CD4-positive, alpha-beta T cell (primary cell): Measurements from ENCODE around the gene CFAP53. TPM values are rescaled to one million over a fixed set of nuclear protein-coding genes. Genes with fewer than 3 reads are reported as not detected.
A peak's percentile ranks its signal among the peaks of the same experiment; 100 is the strongest.

Experiments used
- ATAC-seq: fragments of 200-7000 bp; cut with Tn5 transposase; one replicate; pipeline ENCODE4 v1.10.0; 2022; ENCODE audit warnings: mild to moderate bottlenecking; ENCODE audit not compliant: poor library complexity
- CTCF ChIA-PET: fragments of 350-600 bp; sonication (Branson Sonifier 250); formaldehyde crosslinking; loops from one replicate; lab custom pipeline; 2021; ENCODE audit warnings: antibody characterized with exemption, inconsistent platforms; lab: Charles Lee
- POLR2A ChIA-PET: fragments of 350-600 bp; sonication (Branson Sonifier 250); formaldehyde crosslinking; loops from one replicate; lab custom pipeline; 2021; ENCODE audit warnings: antibody characterized with exemption, inconsistent platforms; lab: Charles Lee
- DNase-seq, 14 experiments: peaks; one replicate each; pipeline ENCODE4 v3.0.0-alpha.2; 2013 to 2020; ENCODE audit warnings: mixed read lengths in 2 of 14
- H3K27ac ChIP-seq, 2 donors: one replicate each; pipeline versions ENCODE4 v1.5.1 to v1.7.0; 2013; ENCODE audit warnings: low read length in 2 of 2, low read depth in 1 of 2, mild to moderate bottlenecking in 1 of 2
- H3K27me3 ChIP-seq, 2 experiments: 1 replicate in 1 of 2; 2 replicates in 1 of 2; pipeline versions ENCODE4 v1.6.1 to v1.7.0; 2013; ENCODE audit warnings: low read length in 2 of 2, control low read depth in 1 of 2, mild to moderate bottlenecking in 1 of 2, moderate library complexity in 1 of 2; ENCODE audit not compliant: insufficient read depth in 2 of 2, control insufficient read depth in 1 of 2
- H3K36me3 ChIP-seq: one replicate; pipeline ENCODE4 v1.6.1; 2013; ENCODE audit warnings: low read length, control low read depth; ENCODE audit not compliant: insufficient read depth
- H3K4me1 ChIP-seq: one replicate; pipeline ENCODE4 v1.6.1; 2013; ENCODE audit warnings: low read length, control low read depth; ENCODE audit not compliant: insufficient read depth
- H3K4me3 ChIP-seq: one replicate; pipeline ENCODE4 v1.5.1; 2013; ENCODE audit warnings: mild to moderate bottlenecking, low read length, moderate library complexity
- H3K9me3 ChIP-seq, 2 experiments: 1 replicate in 1 of 2; 2 replicates in 1 of 2; pipeline versions ENCODE4 v1.6.1 to v1.7.0; 2013; ENCODE audit warnings: low read length in 2 of 2, mild to moderate bottlenecking in 2 of 2, control low read depth in 1 of 2, moderate library complexity in 1 of 2; ENCODE audit not compliant: control insufficient read depth in 1 of 2, insufficient read depth in 1 of 2
- H3K27ac Mint-ChIP-seq: one replicate; pipeline ENCODE4 v1.8.0; 2020; ENCODE audit warnings: mixed read lengths
- H3K27me3 Mint-ChIP-seq: one replicate; pipeline ENCODE4 v1.8.0; 2021; ENCODE audit warnings: mixed read lengths
- H3K36me3 Mint-ChIP-seq: one replicate; pipeline ENCODE4 v1.8.0; 2021; ENCODE audit warnings: low read depth, mixed read lengths
- H3K4me1 Mint-ChIP-seq: one replicate; pipeline ENCODE4 v1.8.0; 2021; ENCODE audit warnings: low read depth, mixed read lengths
- H3K4me3 Mint-ChIP-seq: one replicate; pipeline ENCODE4 v1.8.0; 2020; ENCODE audit warnings: mild to moderate bottlenecking, mixed read lengths
- H3K9me3 Mint-ChIP-seq: one replicate; pipeline ENCODE4 v1.8.0; 2020; ENCODE audit warnings: mixed read lengths
- CTCF ChIP-seq: fragments of 200-600 bp; IDR thresholded peaks from one replicate; pipeline ENCODE4 v1.8.0; 2022; ENCODE audit warnings: antibody characterized with exemption, mild to moderate bottlenecking
- intact Hi-C, 2 experiments: fragments of 100-400 bp; cut with DNase I in 1 of 2; cut with micrococcal nuclease in 1 of 2; formaldehyde crosslinking; loops; one replicate each; pipeline versions ENCODE4 v1.15.1 to v1.9.0; 2023 to 2025; cut with DNase I, micrococcal nuclease
- total RNA-seq, 174 experiments: library from RNA in 2 of 174; stranded (reverse) in 2 of 174; gene quantifications; one replicate each; pipeline ENCODE4 v1.2.3 and lab custom pipeline; 2021 to 2026

CFAP53 gene
- total RNA-seq, 2 experiments from 2014 or later: 0.33 to 0.47 TPM

DNA sequence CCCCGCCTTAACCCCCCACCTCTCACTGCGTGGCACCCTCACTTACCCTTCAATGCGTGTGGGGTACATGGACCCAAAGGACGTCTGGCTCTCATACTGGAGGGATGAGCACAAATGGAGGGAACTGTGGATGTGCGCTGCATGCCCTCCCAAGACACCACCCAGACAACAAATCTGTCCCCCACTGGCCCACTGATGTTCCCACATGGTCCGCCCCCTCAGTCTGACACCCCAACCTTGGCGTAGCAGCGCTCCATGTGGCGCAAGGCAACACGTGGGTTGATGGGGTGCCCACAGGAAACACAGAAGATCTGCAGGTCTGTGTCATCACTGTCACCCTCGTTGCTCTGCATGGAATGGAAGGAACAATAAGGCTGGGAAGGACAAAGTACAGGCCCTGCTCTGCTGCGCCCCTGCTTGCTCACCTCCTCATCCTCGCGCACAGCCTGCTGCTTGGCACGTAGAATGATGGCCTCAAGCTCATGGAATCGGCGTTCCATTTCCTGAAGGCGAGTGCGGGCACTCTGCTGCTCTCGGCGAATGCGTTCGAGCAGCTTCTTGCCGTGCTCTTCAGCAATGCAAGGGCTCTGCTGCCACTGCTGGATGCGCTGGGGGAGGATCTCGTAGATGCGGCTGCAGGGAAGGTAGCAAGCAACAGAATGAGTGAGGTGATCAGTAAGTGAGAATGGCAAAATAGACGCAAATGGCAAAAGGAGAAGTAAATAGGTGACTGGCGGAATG is 17.3 kb upstream of the CFAP53 start:
- Histone ChIP-seq H3K27me3 (no peaks in the 10 kb centered on the region), H3K9me3 (peaks cover 0 to 5% of the 10 kb centered on the region in 2 experiments), H3K4me3 (no peak overlapping the region), H3K36me3 (peaks cover 50% of the 10 kb centered on the region), H3K4me1 (peaks cover 41% of the 10 kb centered on the region), H3K27ac (no peak overlapping the region)
- ATAC-seq (no peak), DNase-seq (peak in 1 of 14 experiments; percentile 50)
- Mint-ChIP-seq H3K4me1 (peaks cover 50% of the 10 kb centered on the region), H3K4me3 (peak overlapping the region; percentile 100), H3K9me3 (no peaks in the 10 kb centered on the region), H3K36me3 (peaks cover 84% of the 10 kb centered on the region), H3K27ac (peak overlapping the region; percentile 98), H3K27me3 (no peaks in the 10 kb centered on the region)
- ChIA-PET CTCF (no interaction called here), POLR2A (interaction anchor here (3.0 kb wide), 1 partner anchor 24 kb away, joined by 23 read pairs; no protein-coding TSS in a partner anchor)
- intact Hi-C loops: loop anchor here (5.0 to 10.0 kb wide), 4 partner anchors 94 to 911 kb away; partner anchors contain the start of genes ACAA2 (in 1 of the 2), MEX3C (in 1 of the 2), SKA1 (in 1 of the 2) and SMAD4 (in 1 of the 2)
- no peak for TF ChIP-seq CTCF

DNA sequence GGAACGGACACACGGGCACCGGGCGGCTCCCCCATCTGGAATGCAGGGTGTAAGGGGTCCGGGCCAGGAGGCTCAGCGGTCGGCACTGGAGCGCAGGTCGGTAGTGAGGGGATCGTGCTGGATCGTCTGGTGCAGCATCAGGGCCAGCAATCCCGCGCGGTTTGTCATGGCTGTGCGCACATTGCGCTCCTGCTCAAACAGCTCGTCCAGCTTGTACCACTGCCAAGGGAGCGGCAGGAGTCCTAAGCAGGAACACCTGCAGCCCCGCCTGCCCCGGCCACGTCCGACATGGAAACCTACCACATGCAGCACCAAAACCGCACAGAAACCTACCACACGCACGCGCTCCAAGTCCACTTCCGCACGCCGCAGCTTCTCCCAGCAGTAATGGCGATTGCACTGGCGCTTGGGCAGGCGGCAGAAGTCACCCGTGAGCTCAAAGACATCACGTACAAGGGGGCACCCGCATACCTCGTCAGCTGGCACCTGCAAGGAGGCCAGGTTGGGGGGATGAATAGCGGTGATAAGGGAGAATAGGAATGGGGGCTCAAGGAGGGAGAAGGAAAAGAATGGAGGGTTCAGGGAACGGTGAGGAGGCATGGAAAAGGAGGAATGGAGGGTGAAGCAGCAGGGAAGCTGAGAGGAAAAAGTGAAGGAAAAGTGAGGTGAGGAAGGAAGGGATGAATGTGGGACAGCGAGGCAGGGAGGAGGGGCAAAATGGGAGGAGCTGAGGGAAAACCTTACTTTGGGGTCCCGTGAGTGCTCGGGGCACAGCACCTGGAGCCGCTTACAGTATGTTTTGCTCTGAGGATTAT is 16.4 kb upstream of the CFAP53 start:
- Histone ChIP-seq H3K36me3 (peaks cover 56% of the 10 kb centered on the region), H3K4me3 (no peak overlapping the region), H3K27me3 (no peaks in the 10 kb centered on the region), H3K4me1 (peaks cover 40% of the 10 kb centered on the region), H3K9me3 (peaks cover 0 to 5% of the 10 kb centered on the region in 2 experiments), H3K27ac (no peak overlapping the region)
- peaks cover 84% of the 10 kb centered on the region for H3K36me3 Mint-ChIP-seq
- H3K9me3 Mint-ChIP-seq: no peaks in the 10 kb centered on the region
- ChIA-PET CTCF (interaction anchor here (1.1 kb wide), 1 partner anchor 796 kb away, joined by 3 read pairs; the partner anchor contains the start of gene C18orf32), POLR2A (interaction anchor here (1.0 to 3.0 kb wide), 3 partner anchors 7 to 92 kb away, joined by 3 to 23 read pairs (median 9); partner anchors contain the start of gene SKA1)
- DNase-seq (peak in 2 of 14 experiments; percentile 28 to 50), ATAC-seq (no peak)
- peak overlapping the region; percentile 98 for H3K27ac Mint-ChIP-seq
- H3K4me1 Mint-ChIP-seq: peaks cover 49% of the 10 kb centered on the region
- no peak for TF ChIP-seq CTCF
- peak overlapping the region; percentile 100 for H3K4me3 Mint-ChIP-seq
- no peaks in the 10 kb centered on the region for H3K27me3 Mint-ChIP-seq
- intact Hi-C loops: loop anchor here (5.0 to 10.0 kb wide), 4 partner anchors 95 to 912 kb away; partner anchors contain the start of genes ACAA2 (in 1 of the 2), MEX3C (in 1 of the 2), SKA1 (in 1 of the 2) and SMAD4 (in 1 of the 2)

GRCh38 chr18:50281972-50282520 is 15.8 kb upstream of the CFAP53 start:
- Histone ChIP-seq H3K36me3 (peaks cover 58% of the 10 kb centered on the region), H3K9me3 (peaks cover 0 to 5% of the 10 kb centered on the region in 2 experiments), H3K27ac (peak overlapping the region; percentile 84 to 90), H3K4me1 (peaks cover 38% of the 10 kb centered on the region), H3K4me3 (peak overlapping the region; percentile 93), H3K27me3 (no peaks in the 10 kb centered on the region)
- TF ChIP-seq CTCF: no peak
- peak overlapping the region; percentile 98 for H3K27ac Mint-ChIP-seq
- H3K36me3 Mint-ChIP-seq: peaks cover 80% of the 10 kb centered on the region
- no peaks in the 10 kb centered on the region for H3K27me3 Mint-ChIP-seq
- ATAC-seq (no peak), DNase-seq (no peak)
- ChIA-PET POLR2A (interaction anchor here (0.7 to 3.0 kb wide), 15 partner anchors 8 to 795 kb away, joined by 3 to 42 read pairs (median 5); partner anchors contain the start of genes C18orf32, CFAP53, MYO5B and SKA1), CTCF (interaction anchor here (0.6 to 1.4 kb wide), 4 partner anchors 14 to 795 kb away, joined by 3 to 6 read pairs (median 4); partner anchors contain the start of gene C18orf32)
- peak overlapping the region; percentile 100 for H3K4me3 Mint-ChIP-seq
- H3K9me3 Mint-ChIP-seq: no peaks in the 10 kb centered on the region
- H3K4me1 Mint-ChIP-seq: peaks cover 44% of the 10 kb centered on the region
- intact Hi-C loops: loop anchor here (1.0 to 10.0 kb wide), 6 partner anchors 15 to 913 kb away; partner anchors contain the start of genes CFAP53 (in 2 of the 2), ACAA2 (in 1 of the 2), MEX3C (in 1 of the 2) and SKA1 (in 1 of the 2)
